Sciatic nerve (tissue), 2 donors: ENCODE measurements around the gene CD247. TPM values are rescaled to one million over a fixed set of nuclear protein-coding genes. Genes with fewer than 3 reads are reported as not detected.

Source experiments
- ATAC-seq: fragments of 200-7000 bp; cut with Tn5 transposase; one replicate; pipeline ENCODE4 v1.9.1; 2020; ENCODE audit warnings: mild to moderate bottlenecking, moderate library complexity
- DNase-seq: peaks from one replicate; pipeline ENCODE4 v3.0.0-alpha.2; 2020; ENCODE audit warnings: low spot score
- intact Hi-C: fragments of 100-400 bp; cut with DNase I; formaldehyde crosslinking; loops from one replicate; pipeline ENCODE4 v1.14.2; 2022
- total RNA-seq: library from RNA; stranded (reverse); fragmentation: NEBNext Ultra II Directional; extraction: Animal tissue kit (Norgen Biotek cat#: 25700); gene quantifications from one replicate; pipeline ENCODE4 v1.2.1, GENCODE V29; 2021
- donor health status: DM: no; HTN: no; CAD: no.
- donor health status: DM: no; HTN: no; CAD: no.

The CD247 gene
- total RNA-seq, 1 donor from 2014 or later = 5.2 TPM

DNA sequence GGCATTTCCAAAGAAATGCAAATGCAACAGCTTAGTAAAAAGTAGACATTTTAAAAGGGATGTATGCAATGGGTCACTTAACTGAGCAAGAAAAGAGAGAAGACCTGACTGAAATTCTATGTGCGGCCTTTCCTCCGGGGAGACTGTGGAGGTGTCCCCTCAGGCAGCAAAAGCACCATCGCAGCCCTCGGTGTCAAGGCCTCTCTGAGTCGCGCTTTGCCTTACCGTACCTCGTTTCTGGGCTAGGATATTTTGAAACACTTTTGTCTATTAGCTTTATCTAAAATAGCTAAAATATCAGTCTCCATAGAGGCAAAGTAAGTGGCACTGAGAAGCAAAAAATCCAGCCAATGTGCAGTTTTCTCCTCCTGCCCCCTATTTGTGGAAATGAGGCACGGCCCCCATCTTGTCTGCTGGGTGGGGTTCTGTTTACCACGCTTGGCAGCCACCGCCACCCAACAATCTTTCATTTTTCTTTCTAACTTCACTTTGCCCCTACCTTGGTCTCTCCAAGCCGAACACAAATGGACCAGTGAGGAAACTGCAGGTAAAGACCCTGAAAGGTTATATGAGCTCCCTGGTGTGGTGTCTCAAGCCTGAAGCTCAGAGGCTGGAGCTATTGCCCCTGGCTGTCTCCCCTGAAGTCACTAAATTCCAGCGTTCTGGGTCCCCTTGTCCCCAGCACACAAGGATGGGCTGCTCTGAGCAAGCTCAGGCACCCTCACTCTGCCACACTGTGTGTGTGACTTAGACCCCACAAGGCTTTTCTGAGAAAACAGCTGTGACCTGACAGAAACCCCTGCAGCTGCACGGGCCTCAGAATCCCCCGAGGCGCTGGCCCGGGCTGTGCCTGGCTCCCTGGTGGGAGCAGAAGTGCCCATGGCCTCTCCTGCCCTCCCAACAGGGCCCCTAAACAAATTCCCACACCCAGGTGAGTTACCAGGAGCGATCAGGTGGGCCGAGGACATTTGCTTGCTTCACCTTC lies 1.6 kb downstream of the CD247 start:
- intact Hi-C loops = no loop called here
- DNase-seq = no peak
- no peak for ATAC-seq

DNA sequence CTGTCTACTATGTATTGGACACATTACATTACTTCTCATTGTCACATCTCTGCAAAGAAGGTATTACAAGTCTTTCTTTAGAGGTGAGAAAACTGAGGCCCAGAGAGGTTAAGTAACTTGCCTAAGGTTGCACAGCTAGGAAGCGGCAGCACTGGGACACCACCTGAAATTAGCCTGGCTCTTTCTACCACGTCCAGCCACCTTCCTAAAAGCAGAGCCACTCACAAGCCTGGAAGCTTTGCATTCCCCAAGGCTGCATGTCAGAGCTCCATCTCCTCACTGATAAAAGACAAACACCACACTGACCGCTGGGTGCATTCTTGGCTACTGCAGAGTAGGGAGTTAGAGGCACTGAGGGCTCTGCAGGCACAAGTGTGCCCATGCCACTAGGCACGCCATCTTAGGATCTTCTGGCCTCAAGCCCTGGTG lies 2.4 kb downstream of the CD247 start:
- ATAC-seq (no peak), DNase-seq (no peak)
- intact Hi-C loops = no loop called here

DNA sequence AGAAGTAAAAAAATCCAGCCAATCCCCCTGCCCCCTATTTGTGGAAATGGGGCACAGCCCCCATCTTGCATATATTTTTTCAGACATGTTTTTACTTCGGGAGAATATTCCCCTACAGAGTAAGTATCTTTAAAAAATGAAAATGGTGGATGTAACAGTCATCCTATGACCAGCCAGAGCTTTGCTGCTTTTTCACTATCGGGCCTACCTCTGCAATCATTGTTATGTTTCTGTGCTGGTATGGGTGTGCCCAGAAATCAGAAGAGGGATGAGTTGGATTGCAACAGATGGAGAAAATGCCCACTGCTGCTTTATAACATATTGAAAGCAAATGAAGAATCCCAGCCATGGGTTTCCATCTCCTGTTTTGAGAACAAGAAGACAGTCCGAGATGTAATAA lies 2.9 kb downstream of the CD247 start:
- no peak for ATAC-seq
- no peak for DNase-seq
- intact Hi-C loops = no loop called here

DNA sequence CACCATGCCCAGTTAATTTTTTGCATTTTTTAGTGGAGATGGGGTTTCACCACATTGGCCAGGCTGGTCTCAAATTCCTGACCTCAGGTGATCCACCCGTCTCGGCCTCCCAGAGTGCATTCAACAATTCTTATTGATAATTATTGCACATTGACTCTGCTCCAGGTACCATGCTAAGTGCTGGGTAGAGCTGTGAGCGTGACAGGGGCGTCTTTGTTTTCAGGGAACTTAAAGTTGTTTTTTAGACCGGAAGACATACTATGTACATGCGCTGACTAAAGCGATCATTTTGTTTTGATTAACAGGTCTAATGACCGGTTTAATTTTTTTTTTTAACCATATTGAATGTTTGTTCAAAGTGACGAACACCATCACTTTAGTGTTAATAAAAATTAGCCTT lies 4.0 kb downstream of the CD247 start:
- ATAC-seq = no peak
- intact Hi-C loops = no loop called here

DNA sequence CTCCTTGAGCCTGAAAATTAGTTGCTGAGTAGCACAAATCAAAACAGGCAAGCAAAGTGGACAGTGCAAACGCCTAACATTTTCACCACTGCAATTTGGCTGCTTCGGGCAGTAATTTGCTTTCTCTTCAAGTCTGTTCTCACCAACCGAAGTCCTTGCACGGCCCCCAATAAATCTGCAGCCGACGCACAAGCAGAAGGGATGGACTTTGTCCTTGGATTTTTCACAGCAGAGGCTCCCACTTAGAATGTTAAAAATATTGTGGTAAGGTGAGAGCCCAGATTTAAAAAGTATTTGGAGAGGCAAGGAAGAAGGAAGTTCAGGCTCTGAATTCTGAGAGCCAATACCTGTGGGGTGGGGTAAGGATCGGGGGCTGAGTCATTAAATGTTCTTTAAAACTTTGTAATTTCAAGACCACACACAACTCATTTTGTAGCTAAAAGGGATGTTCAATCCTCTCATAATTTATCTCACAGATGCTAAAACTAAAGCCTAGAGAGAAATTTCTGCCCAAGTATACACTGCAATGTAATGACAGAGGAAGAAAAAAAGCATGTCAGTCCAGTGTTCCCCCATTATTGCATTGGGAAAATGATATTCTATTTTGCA lies 6.2 kb downstream of the CD247 start:
- intact Hi-C loops = no loop called here
- DNase-seq = no peak
- ATAC-seq = no peak

More for the DNA sequence above, 4.0 kb downstream of the CD247 start:
- DNase-seq = no peak

DNA sequence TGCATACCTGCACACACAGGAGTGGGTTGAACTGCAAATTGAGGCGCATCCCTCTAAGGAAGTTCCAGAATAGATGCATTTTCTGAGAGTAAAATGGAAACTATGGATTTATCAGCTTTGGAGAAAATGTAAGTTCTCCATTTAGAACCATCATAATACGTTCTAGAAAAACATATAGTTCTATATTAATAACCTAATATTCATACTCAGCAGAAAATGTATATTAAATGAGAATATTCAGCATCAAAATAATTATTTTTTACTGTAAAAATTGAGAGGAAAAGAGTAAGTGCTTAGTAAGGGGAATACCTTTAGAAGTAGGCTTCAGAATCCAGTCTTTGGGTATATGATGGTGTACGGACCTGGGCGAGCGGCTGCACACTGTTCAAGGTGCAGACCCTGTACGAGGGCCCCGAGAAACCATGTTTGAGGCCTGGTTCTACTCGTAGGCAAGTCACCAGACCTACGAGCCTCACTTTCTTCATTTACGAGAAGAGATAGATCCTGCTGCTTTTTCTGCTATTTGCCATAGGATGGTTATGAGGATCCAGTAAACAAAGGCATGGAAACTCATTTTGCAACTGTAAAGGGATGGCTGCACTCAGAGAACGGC lies 6.8 kb downstream of the CD247 start:
- DNase-seq = no peak
- intact Hi-C loops = no loop called here
- no peak for ATAC-seq

DNA sequence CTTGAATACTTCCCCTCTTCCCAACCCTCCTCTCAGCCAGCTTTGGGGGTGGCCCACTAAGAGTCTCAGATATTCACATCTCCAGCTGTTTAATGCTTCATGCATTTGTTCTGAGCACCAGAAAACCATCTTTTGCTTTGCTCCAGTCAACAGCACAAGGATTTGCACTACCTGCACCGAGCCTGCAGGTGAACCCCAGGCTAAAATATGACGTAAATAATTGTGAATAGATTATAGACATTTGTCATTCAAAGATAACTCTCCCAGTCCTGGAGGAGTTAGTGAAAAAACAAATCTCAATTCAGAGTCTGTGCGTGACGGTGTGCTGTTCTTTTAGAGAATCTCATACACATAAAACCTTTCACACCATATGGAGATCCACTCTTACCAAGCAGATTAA lies 7.4 kb downstream of the CD247 start:
- intact Hi-C loops = no loop called here
- no peak for DNase-seq
- no peak for ATAC-seq

DNA sequence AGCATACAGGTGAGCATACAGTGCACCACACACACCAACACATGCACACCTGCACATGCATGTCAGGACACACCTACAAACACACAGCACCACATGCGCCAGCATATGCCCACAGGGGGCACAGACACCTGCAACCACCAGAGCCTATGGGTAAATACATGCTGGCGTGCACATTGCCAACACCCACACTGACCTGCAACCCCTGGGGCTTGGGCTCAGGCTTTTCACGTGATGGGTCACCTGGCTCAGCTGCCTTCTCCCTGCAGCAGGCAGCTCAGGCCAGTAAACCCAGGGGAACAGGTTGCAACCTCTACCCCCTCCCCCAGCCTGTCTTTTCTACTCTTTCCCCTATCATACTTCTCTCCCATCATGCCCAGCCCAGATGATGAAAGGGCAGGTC lies 8.1 kb downstream of the CD247 start:
- intact Hi-C loops = no loop called here
- ATAC-seq (no peak), DNase-seq (no peak)

DNA sequence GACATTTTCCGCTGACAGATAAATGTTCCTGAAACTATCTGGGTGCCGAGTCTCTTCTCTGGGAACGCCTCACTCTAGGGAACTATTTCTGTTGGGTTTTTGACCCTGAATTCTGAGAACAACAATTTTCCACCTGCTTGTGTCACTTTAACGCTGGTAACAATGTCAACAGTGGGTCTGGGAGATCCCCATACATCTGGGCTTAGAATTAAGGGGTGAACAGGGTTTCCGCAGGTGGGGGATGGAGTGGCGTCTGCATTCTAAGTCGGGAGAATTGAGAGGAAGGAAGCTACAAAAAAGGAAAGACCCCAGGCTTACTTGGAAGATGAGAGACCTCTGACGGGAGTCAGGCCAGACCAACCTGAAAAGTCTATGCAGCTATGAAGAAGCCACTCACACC lies 8.7 kb downstream of the CD247 start:
- intact Hi-C loops = no loop called here
- ATAC-seq (no peak), DNase-seq (no peak)

DNA sequence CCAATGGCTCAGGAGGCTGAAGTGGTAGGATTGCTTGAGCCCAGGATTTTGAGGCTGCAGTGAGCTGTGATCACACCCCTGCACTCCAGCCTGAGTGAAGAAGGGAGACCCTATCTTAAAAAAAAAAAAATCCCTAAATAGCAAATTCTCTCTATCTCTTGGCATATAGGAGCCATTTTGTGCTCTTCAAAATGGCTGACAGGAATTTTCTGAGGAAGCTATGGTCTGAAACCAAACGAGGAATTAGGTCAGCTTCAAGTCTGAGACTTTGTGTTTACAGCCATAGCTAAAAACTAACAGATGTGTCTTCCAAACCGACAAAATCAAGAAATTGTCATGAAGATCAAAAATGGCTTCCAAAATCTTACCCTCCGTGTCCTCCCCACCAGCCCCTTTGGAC lies 10.6 kb downstream of the CD247 start:
- ATAC-seq = no peak
- no peak for DNase-seq
- intact Hi-C loops = no loop called here

DNA sequence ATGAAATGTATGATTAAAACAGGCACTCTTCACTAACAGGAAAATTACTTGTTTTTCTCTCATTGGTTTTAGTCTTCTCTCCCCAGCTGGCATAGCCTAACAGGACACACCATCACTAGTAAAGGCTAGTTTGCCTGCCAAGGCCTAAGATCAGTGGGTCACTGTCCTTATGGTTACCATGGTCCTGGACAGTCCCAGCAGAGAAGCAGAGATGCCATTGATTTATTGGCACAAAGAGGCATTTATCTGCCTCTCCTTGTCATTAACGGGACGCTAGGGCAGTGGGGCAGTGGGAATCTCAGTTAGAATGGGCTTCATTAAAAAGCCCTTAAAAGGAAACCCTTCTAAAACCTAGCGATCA lies 13.9 kb downstream of the CD247 start:
- ATAC-seq (no peak), DNase-seq (no peak)
- intact Hi-C loops = no loop called here

DNA sequence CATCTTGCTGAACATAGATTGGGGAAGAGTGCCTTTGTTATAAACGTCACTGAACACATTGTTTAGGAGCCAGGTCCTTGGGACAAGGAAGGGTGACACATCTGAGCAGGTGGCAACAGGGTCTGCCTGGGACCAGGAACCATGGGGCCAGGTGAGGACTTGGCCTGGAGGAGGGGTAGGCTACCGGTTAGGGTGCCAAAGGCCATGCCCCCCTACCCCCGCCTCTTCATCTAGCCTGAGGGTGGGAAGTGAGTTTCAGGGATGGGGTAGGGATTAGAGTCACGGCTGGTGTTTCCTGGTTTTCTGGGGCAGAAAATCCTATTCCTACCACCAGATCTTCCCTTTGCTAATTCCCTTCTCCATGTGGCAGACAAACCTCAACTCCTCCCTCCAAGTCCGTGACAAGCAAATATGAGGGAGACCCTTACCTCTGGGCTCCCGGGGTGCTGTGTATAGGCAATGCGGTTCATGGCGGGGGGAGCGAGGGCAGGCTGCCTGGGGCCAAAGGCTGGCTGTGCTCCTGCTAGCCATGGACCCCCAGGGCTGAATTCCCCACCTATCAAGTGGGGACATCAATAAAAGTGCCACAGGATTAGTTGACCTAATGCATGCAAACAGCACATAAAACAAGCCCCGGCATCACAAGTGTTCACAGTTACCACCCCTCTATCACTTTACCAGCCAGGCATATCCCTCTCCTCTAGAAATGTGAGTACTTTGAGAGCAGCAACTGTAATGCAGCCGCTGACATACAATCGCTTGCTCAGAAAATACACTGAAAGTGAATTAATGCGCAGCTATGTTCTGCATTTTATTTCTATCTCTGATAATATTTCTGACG lies 14.5 kb downstream of the CD247 start:
- intact Hi-C loops = no loop called here
- DNase-seq (no peak), ATAC-seq (no peak)

DNA sequence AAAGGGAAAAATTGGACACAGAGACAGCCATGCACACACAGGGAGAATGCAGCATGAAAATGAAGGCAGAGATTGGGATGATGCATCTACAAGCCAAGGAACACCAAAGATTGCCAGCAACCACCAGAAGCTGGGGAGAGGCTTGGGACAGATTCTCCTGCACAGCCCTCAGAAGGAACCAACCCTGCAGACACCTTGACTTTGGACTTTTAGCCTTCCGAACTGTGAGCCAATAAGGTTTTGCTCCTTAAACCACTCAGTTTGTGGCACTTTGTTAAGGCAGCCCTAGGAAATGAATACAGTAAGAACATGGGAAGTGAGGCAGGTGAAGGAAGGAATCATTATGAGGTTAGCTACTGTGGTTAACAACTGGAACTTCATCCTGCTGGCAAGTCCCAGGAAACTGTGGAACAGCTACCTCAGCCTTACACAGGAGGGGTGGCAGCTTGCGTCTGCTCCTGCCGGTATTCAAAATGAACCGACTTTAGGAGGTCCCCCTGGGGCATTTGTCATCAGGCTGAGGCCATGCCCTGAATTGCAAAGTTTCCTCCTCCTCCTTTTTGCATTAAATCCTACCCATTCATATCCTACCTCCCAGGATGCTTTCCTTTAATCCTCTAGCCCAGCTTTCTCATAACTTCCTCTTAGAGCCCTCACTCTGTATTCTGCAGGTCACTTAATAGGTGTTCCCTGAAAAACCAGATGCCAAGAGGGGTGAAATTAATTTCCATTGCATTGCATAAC lies 15.4 kb downstream of the CD247 start:
- DNase-seq (no peak), ATAC-seq (no peak)
- intact Hi-C loops = no loop called here

DNA sequence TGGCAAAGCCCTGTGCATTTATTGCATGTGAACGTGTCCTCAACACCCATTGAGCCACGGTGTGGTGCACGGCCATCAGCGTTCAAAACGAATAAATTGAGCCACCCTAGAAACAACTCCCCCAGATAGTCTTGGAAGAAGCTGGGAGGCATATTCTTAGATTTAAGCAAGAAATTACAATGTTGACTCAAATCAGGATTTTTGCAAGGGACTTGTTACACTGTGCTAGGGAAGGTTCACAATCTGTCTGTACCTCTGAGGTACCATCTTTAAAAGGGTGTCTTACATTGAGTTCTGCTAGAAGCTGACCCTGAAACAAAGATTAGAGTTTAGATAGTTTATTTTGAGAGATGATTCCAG lies 16.2 kb downstream of the CD247 start:
- no peak for ATAC-seq
- DNase-seq = no peak
- intact Hi-C loops = no loop called here

DNA sequence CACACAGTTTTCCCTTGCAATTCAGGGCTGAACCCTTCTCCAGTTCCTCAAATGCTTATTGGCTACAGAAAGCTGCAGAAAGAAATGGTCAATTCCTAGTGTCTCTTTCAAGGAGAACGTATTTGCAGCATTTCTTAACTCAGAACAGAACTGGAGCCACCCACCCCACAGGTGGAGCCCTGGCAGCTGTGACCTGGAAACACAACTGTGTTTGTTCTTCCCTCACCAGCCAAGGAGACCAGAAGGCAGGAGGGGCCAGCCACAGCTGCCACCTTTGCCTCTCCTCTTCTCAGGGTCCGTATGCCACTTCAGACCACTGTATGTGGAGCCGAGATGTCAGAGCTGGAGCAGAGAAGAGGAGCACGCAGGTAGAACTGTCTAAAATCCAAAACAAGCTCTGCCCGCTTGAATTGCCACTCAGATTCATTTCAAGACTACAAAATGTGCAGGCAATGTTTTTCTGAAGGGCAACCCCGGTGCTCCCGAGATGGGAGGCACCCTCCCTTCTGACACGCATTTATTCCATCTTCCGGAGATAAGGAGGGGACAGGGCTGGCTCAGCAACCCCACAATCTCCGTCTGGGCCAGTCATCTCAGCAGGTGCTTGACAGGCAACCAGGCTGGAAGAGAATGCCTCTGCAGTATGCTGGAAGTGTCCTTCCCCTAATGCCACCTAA lies 16.7 kb downstream of the CD247 start:
- intact Hi-C loops = no loop called here
- no peak for ATAC-seq
- DNase-seq = no peak

DNA sequence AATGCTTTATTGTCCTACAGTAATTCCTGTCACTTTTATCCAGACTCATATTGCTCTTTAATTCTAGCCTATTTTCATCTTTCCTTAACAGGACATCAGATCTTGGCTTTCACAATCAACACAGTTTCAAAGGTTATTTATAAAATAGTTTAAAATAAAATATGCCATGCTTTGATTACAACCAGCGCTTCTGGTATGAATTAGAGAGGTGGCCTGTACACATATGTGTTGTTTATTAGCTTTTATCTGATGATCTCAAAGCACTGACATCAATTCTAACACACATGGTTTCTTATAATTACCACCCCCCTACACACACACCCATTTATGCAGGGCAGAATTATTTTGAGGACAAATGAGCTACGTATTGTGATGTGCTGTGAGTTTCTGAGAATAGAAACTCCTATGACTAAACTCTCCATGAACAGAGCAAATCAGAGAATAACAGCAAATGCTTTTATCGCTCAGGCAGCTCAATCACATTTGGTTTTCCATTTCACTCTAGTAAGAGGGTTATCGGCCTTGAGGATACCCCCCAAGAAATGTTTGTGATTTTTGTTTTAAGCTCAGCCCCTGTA lies 18.0 kb downstream of the CD247 start:
- intact Hi-C loops = no loop called here
- no peak for ATAC-seq
- DNase-seq = no peak

DNA sequence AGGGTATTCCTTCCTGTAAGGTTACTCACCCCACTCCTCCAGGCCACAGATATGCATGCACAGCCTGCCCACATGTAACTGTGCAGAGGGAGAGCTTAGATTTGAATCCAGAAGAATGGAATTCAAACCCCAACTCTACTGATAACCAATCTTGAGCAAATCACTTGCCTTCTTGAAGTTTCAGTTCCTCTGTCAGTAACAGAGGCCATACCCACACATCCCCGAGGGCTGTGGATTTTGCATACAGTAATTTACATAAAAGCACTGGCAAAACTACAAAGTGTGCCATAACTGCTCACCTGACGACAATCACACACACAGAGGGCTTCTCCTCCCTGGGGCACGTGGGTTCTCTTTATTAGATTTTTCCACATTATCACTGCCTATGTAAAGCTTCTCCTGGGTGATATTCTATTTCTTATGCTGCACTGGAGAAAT lies 18.6 kb downstream of the CD247 start:
- DNase-seq (no peak), ATAC-seq (no peak)
- intact Hi-C loops = no loop called here

DNA sequence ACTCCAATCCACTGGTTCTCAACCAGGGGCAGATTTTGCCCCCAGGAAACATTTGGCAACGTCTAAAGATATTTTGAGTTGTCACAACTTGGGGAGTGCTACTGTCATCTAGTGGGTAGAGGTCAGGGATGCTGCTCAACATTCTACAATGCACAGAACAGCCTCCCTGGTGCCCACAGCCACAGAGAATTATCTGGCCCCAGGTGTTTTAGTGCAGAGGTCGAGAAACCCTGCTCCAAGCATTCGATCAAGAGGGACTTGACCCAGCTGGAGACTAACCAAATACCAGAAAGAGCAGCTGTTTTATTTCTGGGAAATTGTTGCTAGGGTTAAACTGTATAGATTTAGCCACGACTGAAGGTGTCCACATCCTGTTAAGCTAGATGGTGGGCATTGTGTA lies 19.2 kb downstream of the CD247 start:
- no peak for ATAC-seq
- intact Hi-C loops = no loop called here
- no peak for DNase-seq
